Duodenal mucosa (tissue), 2 donors: Measurements from ENCODE around the gene TRDMT1.

ENCODE experiments used
- H3K27ac ChIP-seq: one replicate; pipeline ENCODE4 v1.7.0; 2013; ENCODE audit warnings: low read depth, low read length
- H3K27me3 ChIP-seq, 2 donors: one replicate each; pipeline ENCODE4 v1.7.0; 2013; ENCODE audit warnings: low read length in 2 of 2, control low read depth in 1 of 2; ENCODE audit not compliant: insufficient read depth in 2 of 2, control insufficient read depth in 1 of 2
- H3K36me3 ChIP-seq, 2 donors: one replicate each; pipeline ENCODE4 v1.7.0; 2013; ENCODE audit warnings: low read length in 2 of 2, control low read depth in 1 of 2; ENCODE audit not compliant: insufficient read depth in 2 of 2, control insufficient read depth in 1 of 2
- H3K4me1 ChIP-seq, 2 donors: one replicate each; pipeline ENCODE4 v1.7.0; 2013; ENCODE audit warnings: low read length in 2 of 2, control low read depth in 1 of 2; ENCODE audit not compliant: insufficient read depth in 2 of 2, control insufficient read depth in 1 of 2
- H3K4me3 ChIP-seq, 2 donors: one replicate each; pipeline ENCODE4 v1.7.0; 2013; ENCODE audit warnings: low read length in 2 of 2, low read depth in 1 of 2
- H3K9ac ChIP-seq, 2 donors: one replicate each; pipeline ENCODE4 v1.7.0; 2013; ENCODE audit warnings: low read length in 2 of 2, low read depth in 1 of 2
- H3K9me3 ChIP-seq, 2 donors: one replicate each; pipeline ENCODE4 v1.7.0; 2013; ENCODE audit warnings: low read length in 2 of 2, control low read depth in 1 of 2; ENCODE audit not compliant: control insufficient read depth in 1 of 2

The TRDMT1 gene

GRCh38 chr10:17200001-17200911, 1.2 kb downstream of the TRDMT1 start:
- Histone ChIP-seq H3K4me3 (peak overlapping the region; percentile 91 to 93), H3K9ac (peak overlapping the region; percentile 80 to 83), H3K9me3 (no peaks in the 10 kb centered on the region), H3K36me3 (no peaks in the 10 kb centered on the region), H3K27me3 (no peaks in the 10 kb centered on the region), H3K4me1 (peaks cover 4 to 14% of the 10 kb centered on the region in 2 donors), H3K27ac (peak overlapping the region; percentile 92)

GRCh38 chr10:17199351-17199804, 2.1 kb downstream of the TRDMT1 start:
- Histone ChIP-seq H3K27me3 (no peaks in the 10 kb centered on the region), H3K4me1 (peaks cover 4 to 14% of the 10 kb centered on the region in 2 donors), H3K9me3 (no peaks in the 10 kb centered on the region), H3K27ac (no peak overlapping the region), H3K4me3 (no peak overlapping the region), H3K9ac (no peak overlapping the region), H3K36me3 (no peaks in the 10 kb centered on the region)

GRCh38 chr10:17196573-17196972, 4.9 kb downstream of the TRDMT1 start:
- Histone ChIP-seq H3K27ac (no peak overlapping the region), H3K36me3 (no peaks in the 10 kb centered on the region), H3K4me1 (peaks cover 4 to 7% of the 10 kb centered on the region in 2 donors), H3K4me3 (no peak overlapping the region), H3K9me3 (no peaks in the 10 kb centered on the region), H3K9ac (no peak overlapping the region), H3K27me3 (no peaks in the 10 kb centered on the region)

GRCh38 chr10:17196045-17196444, 5.4 kb downstream of the TRDMT1 start:
- H3K36me3 ChIP-seq = no peaks in the 10 kb centered on the region
- H3K4me1 ChIP-seq = peaks cover 4 to 7% of the 10 kb centered on the region in 2 donors
- H3K9me3 ChIP-seq = no peaks in the 10 kb centered on the region
- H3K4me3 ChIP-seq = no peak overlapping the region
- H3K27ac ChIP-seq = no peak overlapping the region
- no peaks in the 10 kb centered on the region for H3K27me3 ChIP-seq
- H3K9ac ChIP-seq = no peak overlapping the region

GRCh38 chr10:17195083-17195482, 6.4 kb downstream of the TRDMT1 start:
- no peaks in the 10 kb centered on the region for H3K9me3 ChIP-seq
- no peak overlapping the region for H3K9ac ChIP-seq
- H3K4me3 ChIP-seq = no peak overlapping the region
- no peaks in the 10 kb centered on the region for H3K27me3 ChIP-seq
- H3K36me3 ChIP-seq = no peaks in the 10 kb centered on the region
- H3K4me1 ChIP-seq = peaks cover 2 to 6% of the 10 kb centered on the region in 2 donors
- H3K27ac ChIP-seq = no peak overlapping the region

GRCh38 chr10:17190602-17191001, 10.9 kb downstream of the TRDMT1 start:
- Histone ChIP-seq H3K9me3 (no peaks in the 10 kb centered on the region), H3K27me3 (no peaks in the 10 kb centered on the region), H3K27ac (no peak overlapping the region), H3K4me1 (no peaks in the 10 kb centered on the region), H3K9ac (no peak overlapping the region), H3K36me3 (no peaks in the 10 kb centered on the region), H3K4me3 (no peak overlapping the region)

- Histone ChIP-seq H3K36me3 (no peaks in the 10 kb centered on the region), H3K4me1 (no peaks in the 10 kb centered on the region), H3K9me3 (no peaks in the 10 kb centered on the region), H3K27me3 (no peaks in the 10 kb centered on the region), H3K9ac (no peak overlapping the region), H3K27ac (no peak overlapping the region), H3K4me3 (no peak overlapping the region)
Observed at GRCh38 chr10:17188644-17189172, 12.8 kb downstream of the TRDMT1 start.

GRCh38 chr10:17185873-17186272, 15.6 kb downstream of the TRDMT1 start:
- H3K27me3 ChIP-seq = no peaks in the 10 kb centered on the region
- H3K36me3 ChIP-seq = no peaks in the 10 kb centered on the region
- no peaks in the 10 kb centered on the region for H3K4me1 ChIP-seq
- H3K4me3 ChIP-seq = no peak overlapping the region
- H3K9ac ChIP-seq = no peak overlapping the region
- no peaks in the 10 kb centered on the region for H3K9me3 ChIP-seq
- H3K27ac ChIP-seq = no peak overlapping the region

GRCh38 chr10:17183110-17183509, 18.4 kb downstream of the TRDMT1 start:
- Histone ChIP-seq H3K9me3 (no peaks in the 10 kb centered on the region), H3K36me3 (no peaks in the 10 kb centered on the region), H3K27me3 (no peaks in the 10 kb centered on the region), H3K4me1 (no peaks in the 10 kb centered on the region), H3K9ac (no peak overlapping the region), H3K27ac (no peak overlapping the region), H3K4me3 (no peak overlapping the region)

- no peak overlapping the region for H3K4me3 ChIP-seq
- no peaks in the 10 kb centered on the region for H3K4me1 ChIP-seq
- no peak overlapping the region for H3K9ac ChIP-seq
- H3K27ac ChIP-seq = no peak overlapping the region
- no peaks in the 10 kb centered on the region for H3K27me3 ChIP-seq
- H3K36me3 ChIP-seq = no peaks in the 10 kb centered on the region
- no peaks in the 10 kb centered on the region for H3K9me3 ChIP-seq
Observed at GRCh38 chr10:17181751-17182150, 19.7 kb downstream of the TRDMT1 start.
